GM19438 (cell line): ENCODE data around the gene GALNT9.
"Not testable (repeated sequence)": the region's sequence is repeated elsewhere in the genome, so short reads cannot be mapped to it uniquely, and the experiment has no call there.

Experiments
- ATAC-seq: cut with Tn5 transposase; IDR thresholded peaks from one replicate; pipeline ENCODE4 v1.9.1; 2021; ENCODE audit warnings: low read depth; ENCODE audit not compliant: unreplicated experiment

The GALNT9 gene

GRCh38 chr12:132300789-132301722 lies 28.3 kb downstream of the GALNT9 start:
- ATAC-seq, result no peak

GRCh38 chr12:132296063-132296462 lies 33.3 kb downstream of the GALNT9 start:
- no peak for ATAC-seq

- not testable (repeated sequence) for ATAC-seq
Measured at GRCh38 chr12:132295561-132295960, 33.8 kb downstream of the GALNT9 start.

GRCh38 chr12:132295101-132295526 lies 34.3 kb downstream of the GALNT9 start:
- no peak for ATAC-seq

GRCh38 chr12:132294121-132295034 lies 35.0 kb downstream of the GALNT9 start:
- no peak for ATAC-seq

GRCh38 chr12:132292328-132293319 lies 36.8 kb downstream of the GALNT9 start:
- no peak for ATAC-seq

GRCh38 chr12:132291402-132292175 lies 37.8 kb downstream of the GALNT9 start:
- no peak for ATAC-seq

GRCh38 chr12:132290203-132290540 lies 39.2 kb downstream of the GALNT9 start:
- ATAC-seq, result no peak

GRCh38 chr12:132289356-132290202 lies 39.8 kb downstream of the GALNT9 start:
- no peak for ATAC-seq

- ATAC-seq, result no peak
Measured at GRCh38 chr12:132288516-132289215, 40.7 kb downstream of the GALNT9 start.

GRCh38 chr12:132287391-132288238 lies 41.8 kb downstream of the GALNT9 start:
- ATAC-seq, result no peak

GRCh38 chr12:132286912-132287311 lies 42.5 kb downstream of the GALNT9 start:
- ATAC-seq, result no peak

- ATAC-seq, result no peak
Measured at GRCh38 chr12:132285991-132286681, 43.3 kb downstream of the GALNT9 start.

- no peak for ATAC-seq
Measured at GRCh38 chr12:132284827-132285741, 44.3 kb downstream of the GALNT9 start.

GRCh38 chr12:132284071-132284826 lies 45.1 kb downstream of the GALNT9 start:
- no peak for ATAC-seq
